Sigmoid colon (tissue), 7 donors: ENCODE data around the gene EP400. TPM values are rescaled to one million over a fixed set of nuclear protein-coding genes. Genes with fewer than 3 reads are reported as not detected.

ENCODE experiments used
- DNase-seq: peaks from one replicate; pipeline ENCODE4 v3.0.0-alpha.2; 2019
- H3K27ac ChIP-seq, 4 donors: fragments of 200-600 bp; sonication (generic); one replicate each; pipeline ENCODE4 v1.5.1; 2016 to 2019; ENCODE audit warnings: mild to moderate bottlenecking in 1 of 4
- H3K27me3 ChIP-seq, 3 donors: fragments of 200-600 bp; sonication (generic); one replicate each; pipeline ENCODE4 v1.5.1; 2019; ENCODE audit warnings: mild to moderate bottlenecking in 1 of 3
- H3K36me3 ChIP-seq, 4 donors: fragments of 200-600 bp; sonication (generic); one replicate each; pipeline ENCODE4 v1.5.1; 2016 to 2019
- H3K4me1 ChIP-seq, 4 donors: fragments of 200-600 bp; sonication (generic); one replicate each; pipeline ENCODE4 v1.5.1; 2017 to 2019
- H3K4me3 ChIP-seq, 4 donors: fragments of 200-600 bp; sonication (generic); one replicate each; pipeline ENCODE4 v1.5.1; 2017 to 2019; ENCODE audit warnings: mild to moderate bottlenecking in 2 of 4, moderate library complexity in 1 of 4
- H3K9me3 ChIP-seq, 4 donors: fragments of 200-600 bp in 3 of 4; sonication (generic) in 3 of 4; one replicate each; pipeline versions ENCODE4 v1.5.1 to v1.6.1; 2013 to 2019
- EP300 ChIP-seq, 4 donors: sonication (generic); formaldehyde crosslinking; IDR thresholded peaks; one replicate each; pipeline ENCODE4 v1.6.1; 2017; ENCODE audit warnings: antibody characterized with exemption in 4 of 4
- POLR2A ChIP-seq, 2 donors: fragments of 450-650 bp; IDR thresholded peaks; one replicate each; pipeline ENCODE4 v1.6.1; 2016; ENCODE audit warnings: antibody characterized with exemption in 2 of 2, mild to moderate bottlenecking in 2 of 2, moderate library complexity in 2 of 2
- POLR2AphosphoS5 ChIP-seq, 4 donors: sonication (generic); formaldehyde crosslinking; IDR thresholded peaks; one replicate each; pipeline ENCODE4 v1.6.1; 2017; ENCODE audit warnings: antibody characterized with exemption in 4 of 4
- WGBS, 2 donors: extraction: QIAGEN DNeasy Blood & Tissue Kit; methylation state at CpG; one replicate each; pipeline ENCODE4 v1.1.7; 2013; 5-methylcytosine and 5-hydroxymethylcytosine counted together
- intact Hi-C: fragments of 100-400 bp; cut with DNase I; formaldehyde crosslinking; loops from one replicate; pipeline ENCODE4 v1.15.1; 2023
- polyA plus RNA-seq, 3 donors: library from polyadenylated mRNA; stranded (reverse); fragments of 200-250 nt; gene quantifications; one replicate each; pipeline ENCODE4 v1.2.3, GENCODE V29; 2013
- total RNA-seq, 4 donors: library from RNA; depleted of rRNA; stranded (reverse); fragments of >200 nt; gene quantifications; one replicate each; pipeline ENCODE4 v1.1.0, GENCODE V29; 2016
- TF ChIP-seq, protein P1 (sequence below), 4 experiments: fragments of 450-650 bp in 3 of 4; fragments of 200-600 bp in 1 of 4; IDR thresholded peaks; one replicate each; pipeline ENCODE4 v1.5.1; 2016 to 2019; ENCODE audit warnings: antibody characterized with exemption in 4 of 4, mild to moderate bottlenecking in 3 of 4, moderate library complexity in 2 of 4
- donor health status: healthy with polysubstance abuse.
- donor health status: Bipolar disorder and iron deficiency.
- donor health status: healthy.

EP400 gene, protein sequence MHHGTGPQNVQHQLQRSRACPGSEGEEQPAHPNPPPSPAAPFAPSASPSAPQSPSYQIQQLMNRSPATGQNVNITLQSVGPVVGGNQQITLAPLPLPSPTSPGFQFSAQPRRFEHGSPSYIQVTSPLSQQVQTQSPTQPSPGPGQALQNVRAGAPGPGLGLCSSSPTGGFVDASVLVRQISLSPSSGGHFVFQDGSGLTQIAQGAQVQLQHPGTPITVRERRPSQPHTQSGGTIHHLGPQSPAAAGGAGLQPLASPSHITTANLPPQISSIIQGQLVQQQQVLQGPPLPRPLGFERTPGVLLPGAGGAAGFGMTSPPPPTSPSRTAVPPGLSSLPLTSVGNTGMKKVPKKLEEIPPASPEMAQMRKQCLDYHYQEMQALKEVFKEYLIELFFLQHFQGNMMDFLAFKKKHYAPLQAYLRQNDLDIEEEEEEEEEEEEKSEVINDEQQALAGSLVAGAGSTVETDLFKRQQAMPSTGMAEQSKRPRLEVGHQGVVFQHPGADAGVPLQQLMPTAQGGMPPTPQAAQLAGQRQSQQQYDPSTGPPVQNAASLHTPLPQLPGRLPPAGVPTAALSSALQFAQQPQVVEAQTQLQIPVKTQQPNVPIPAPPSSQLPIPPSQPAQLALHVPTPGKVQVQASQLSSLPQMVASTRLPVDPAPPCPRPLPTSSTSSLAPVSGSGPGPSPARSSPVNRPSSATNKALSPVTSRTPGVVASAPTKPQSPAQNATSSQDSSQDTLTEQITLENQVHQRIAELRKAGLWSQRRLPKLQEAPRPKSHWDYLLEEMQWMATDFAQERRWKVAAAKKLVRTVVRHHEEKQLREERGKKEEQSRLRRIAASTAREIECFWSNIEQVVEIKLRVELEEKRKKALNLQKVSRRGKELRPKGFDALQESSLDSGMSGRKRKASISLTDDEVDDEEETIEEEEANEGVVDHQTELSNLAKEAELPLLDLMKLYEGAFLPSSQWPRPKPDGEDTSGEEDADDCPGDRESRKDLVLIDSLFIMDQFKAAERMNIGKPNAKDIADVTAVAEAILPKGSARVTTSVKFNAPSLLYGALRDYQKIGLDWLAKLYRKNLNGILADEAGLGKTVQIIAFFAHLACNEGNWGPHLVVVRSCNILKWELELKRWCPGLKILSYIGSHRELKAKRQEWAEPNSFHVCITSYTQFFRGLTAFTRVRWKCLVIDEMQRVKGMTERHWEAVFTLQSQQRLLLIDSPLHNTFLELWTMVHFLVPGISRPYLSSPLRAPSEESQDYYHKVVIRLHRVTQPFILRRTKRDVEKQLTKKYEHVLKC (N-terminal part only)
- total RNA-seq (10 to 100 TPM; 14.5 to 35.7 (median 18.8) TPM), polyA plus RNA-seq (10 to 100 TPM in 1 of 3 donors, 1 to 10 TPM in 2; 3.2 to 22.3 (median 4.2) TPM)

- no peaks in the 10 kb centered on the region for H3K27me3 ChIP-seq
- peaks cover 0 to 44% (median 29%) of the 10 kb centered on the region in 4 donors for H3K4me1 ChIP-seq
- 1% methylated on average over 97 of the region's 97 CpGs for WGBS, 2 donors
- intact Hi-C loops, result loop anchor here (1.0 to 5.0 kb wide), 6 partner anchors 20 to 1077 kb away; partner anchors contain the start of genes PUS1 and RAN
- peak within 1 kb of the TSS; percentile 61 to 100 (median 96) for H3K4me3 ChIP-seq
- peak within 1 kb of the TSS; percentile 85 to 96 (median 88) for H3K27ac ChIP-seq
- TF ChIP-seq POLR2AphosphoS5 (IDR thresholded peaks at IDR 0.05) (peak; percentile 30 to 74 (median 62)), EP300 (IDR thresholded peaks at IDR 0.05) (no peak)
- TF ChIP-seq, protein P1, sequence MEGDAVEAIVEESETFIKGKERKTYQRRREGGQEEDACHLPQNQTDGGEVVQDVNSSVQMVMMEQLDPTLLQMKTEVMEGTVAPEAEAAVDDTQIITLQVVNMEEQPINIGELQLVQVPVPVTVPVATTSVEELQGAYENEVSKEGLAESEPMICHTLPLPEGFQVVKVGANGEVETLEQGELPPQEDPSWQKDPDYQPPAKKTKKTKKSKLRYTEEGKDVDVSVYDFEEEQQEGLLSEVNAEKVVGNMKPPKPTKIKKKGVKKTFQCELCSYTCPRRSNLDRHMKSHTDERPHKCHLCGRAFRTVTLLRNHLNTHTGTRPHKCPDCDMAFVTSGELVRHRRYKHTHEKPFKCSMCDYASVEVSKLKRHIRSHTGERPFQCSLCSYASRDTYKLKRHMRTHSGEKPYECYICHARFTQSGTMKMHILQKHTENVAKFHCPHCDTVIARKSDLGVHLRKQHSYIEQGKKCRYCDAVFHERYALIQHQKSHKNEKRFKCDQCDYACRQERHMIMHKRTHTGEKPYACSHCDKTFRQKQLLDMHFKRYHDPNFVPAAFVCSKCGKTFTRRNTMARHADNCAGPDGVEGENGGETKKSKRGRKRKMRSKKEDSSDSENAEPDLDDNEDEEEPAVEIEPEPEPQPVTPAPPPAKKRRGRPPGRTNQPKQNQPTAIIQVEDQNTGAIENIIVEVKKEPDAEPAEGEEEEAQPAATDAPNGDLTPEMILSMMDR (IDR thresholded peaks at IDR 0.05), result peak in 1 of 4 experiments; percentile 48
- peaks cover 0 to 4% (median 0%) of the 10 kb centered on the region in 4 donors for H3K36me3 ChIP-seq
- DNase-seq, result peak; percentile 98
- H3K9me3 ChIP-seq, result no peaks in the 10 kb centered on the region
Observed at GRCh38 chr12:131949431-131950181, at the start of gene EP400. TSS of gene EP400 (plus strand) at chr12:131949942. CDS start at chr12:131960620, 10,678 bp downstream.

GRCh38 chr12:131900397-131900796 is 49.3 kb upstream of the EP400 start:
- TF ChIP-seq POLR2AphosphoS5 (IDR thresholded peaks at IDR 0.05) (no peak), EP300 (IDR thresholded peaks at IDR 0.05) (no peak), POLR2A (IDR thresholded peaks at IDR 0.05) (no peak)
- TF ChIP-seq, protein P1 (IDR thresholded peaks at IDR 0.05), result no peak
- Histone ChIP-seq H3K27ac (no peak overlapping the region), H3K9me3 (no peaks in the 10 kb centered on the region), H3K36me3 (peaks cover 0 to 24% (median 3%) of the 10 kb centered on the region in 4 donors), H3K4me3 (no peak overlapping the region), H3K4me1 (peaks cover 0 to 93% (median 73%) of the 10 kb centered on the region in 4 donors), H3K27me3 (no peaks in the 10 kb centered on the region)
- 92 to 97% methylated on average over 6 of the region's 6 CpGs for WGBS, 2 donors
- intact Hi-C loops, result no loop called here
- no peak for DNase-seq

GRCh38 chr12:131901431-131902331 is 48.1 kb upstream of the EP400 start:
- intact Hi-C loops, result no loop called here
- peak; percentile 68 for DNase-seq
- Histone ChIP-seq H3K36me3 (peaks cover 0 to 26% (median 4%) of the 10 kb centered on the region in 4 donors), H3K9me3 (no peaks in the 10 kb centered on the region), H3K27ac (peak overlapping the region in 2 of 4 donors; percentile 6 to 21), H3K4me1 (peaks cover 0 to 82% (median 71%) of the 10 kb centered on the region in 4 donors), H3K4me3 (no peak overlapping the region), H3K27me3 (no peaks in the 10 kb centered on the region)
- WGBS, 2 donors, result 72 to 84% methylated on average over 30 of the region's 30 CpGs
- no peak for TF ChIP-seq POLR2AphosphoS5 (IDR thresholded peaks at IDR 0.05)
- TF ChIP-seq EP300 (IDR thresholded peaks at IDR 0.05), result no peak
- TF ChIP-seq POLR2A (IDR thresholded peaks at IDR 0.05), result no peak
- TF ChIP-seq, protein P1 (IDR thresholded peaks at IDR 0.05), result no peak
